ENCODE data around the gene CHADL. TPM values are rescaled to one million over a fixed set of nuclear protein-coding genes. Genes with fewer than 3 reads are reported as not detected.

CHADL gene
- total RNA-seq, 1 donor: 0.43 TPM

DNA sequence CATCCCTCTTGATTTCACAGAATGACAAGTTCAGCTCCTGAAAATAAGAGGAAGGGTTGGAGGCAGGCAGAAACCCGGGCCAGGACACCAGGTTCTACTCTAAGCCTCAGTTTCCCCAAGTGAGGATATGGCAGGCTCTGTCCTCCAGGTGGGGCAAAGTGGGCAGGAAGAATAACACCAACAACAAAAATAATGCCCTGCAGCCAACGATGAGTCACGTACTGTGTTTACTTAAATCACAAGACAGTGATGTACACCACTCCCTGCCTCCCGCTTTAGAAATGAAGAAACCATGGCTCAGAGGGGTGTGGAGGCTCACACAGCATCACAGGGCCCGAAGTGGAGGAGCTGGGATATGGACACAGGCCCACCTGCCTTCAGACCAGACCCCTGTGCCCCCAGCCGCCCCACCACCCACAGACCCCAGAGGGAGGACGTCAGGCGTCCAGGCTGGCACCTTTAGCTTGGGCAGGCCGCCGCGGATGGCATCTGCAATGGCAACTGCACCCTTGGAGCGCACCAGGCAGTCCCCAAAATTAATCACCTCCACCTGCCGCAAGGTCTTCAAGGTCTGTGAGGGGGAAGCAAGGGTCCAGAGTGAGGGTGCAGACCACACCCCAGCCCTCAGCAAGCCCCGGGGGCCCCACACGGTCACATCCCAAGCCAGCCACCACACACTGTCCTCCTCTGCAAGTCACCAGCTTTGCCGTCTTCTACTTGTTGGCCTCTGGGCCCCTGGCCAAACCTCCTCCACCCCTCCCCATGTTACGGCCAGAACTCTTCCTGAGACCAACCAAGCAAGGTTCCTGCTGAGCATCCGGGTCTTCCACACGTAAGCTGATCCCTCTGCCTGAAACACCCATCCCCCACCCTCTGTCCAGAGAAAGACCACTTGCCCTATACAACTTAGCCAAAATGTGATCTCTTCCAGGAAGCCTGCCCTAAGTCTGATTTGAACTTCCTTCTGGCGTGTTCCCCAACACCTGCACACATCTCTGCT is 15.8 kb upstream of the CHADL start:
- H3K4me3 ChIP-seq (ENCODE audit: low read depth, low read length): no peak overlapping the region
- TF ChIP-seq, protein P1, sequence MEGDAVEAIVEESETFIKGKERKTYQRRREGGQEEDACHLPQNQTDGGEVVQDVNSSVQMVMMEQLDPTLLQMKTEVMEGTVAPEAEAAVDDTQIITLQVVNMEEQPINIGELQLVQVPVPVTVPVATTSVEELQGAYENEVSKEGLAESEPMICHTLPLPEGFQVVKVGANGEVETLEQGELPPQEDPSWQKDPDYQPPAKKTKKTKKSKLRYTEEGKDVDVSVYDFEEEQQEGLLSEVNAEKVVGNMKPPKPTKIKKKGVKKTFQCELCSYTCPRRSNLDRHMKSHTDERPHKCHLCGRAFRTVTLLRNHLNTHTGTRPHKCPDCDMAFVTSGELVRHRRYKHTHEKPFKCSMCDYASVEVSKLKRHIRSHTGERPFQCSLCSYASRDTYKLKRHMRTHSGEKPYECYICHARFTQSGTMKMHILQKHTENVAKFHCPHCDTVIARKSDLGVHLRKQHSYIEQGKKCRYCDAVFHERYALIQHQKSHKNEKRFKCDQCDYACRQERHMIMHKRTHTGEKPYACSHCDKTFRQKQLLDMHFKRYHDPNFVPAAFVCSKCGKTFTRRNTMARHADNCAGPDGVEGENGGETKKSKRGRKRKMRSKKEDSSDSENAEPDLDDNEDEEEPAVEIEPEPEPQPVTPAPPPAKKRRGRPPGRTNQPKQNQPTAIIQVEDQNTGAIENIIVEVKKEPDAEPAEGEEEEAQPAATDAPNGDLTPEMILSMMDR (IDR thresholded peaks at IDR 0.05; ENCODE audit: insufficient read depth, low read depth, low read length): peak; percentile 39
- DNase-seq (ENCODE audit: low read depth): peak; percentile 87

DNA sequence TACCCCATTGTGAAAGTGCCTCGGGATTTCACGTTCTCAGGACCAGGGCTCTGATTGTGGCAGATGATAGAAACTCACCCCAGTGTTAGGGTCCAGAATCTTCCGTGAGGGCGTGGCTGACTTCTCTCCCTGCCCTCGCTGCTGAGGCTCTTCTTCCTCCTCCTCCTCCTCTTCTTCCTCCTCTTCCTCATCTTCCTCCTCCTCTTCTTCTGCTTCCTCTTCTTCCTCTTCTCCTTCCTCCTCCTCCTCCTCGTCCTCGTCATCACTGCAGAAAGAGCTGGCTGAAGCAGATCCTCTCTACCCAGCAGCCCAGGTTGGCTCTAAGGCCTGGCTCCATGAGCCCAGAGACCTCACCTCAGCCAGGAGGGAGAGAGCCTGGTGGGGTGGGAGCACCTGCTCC is 13.5 kb upstream of the CHADL start:
- TF ChIP-seq, protein P1 (IDR thresholded peaks at IDR 0.05; ENCODE audit: insufficient read depth, low read depth, low read length): no peak
- no peak overlapping the region for H3K4me3 ChIP-seq (ENCODE audit: low read depth, low read length)
- no peak for DNase-seq (ENCODE audit: low read depth)

DNA sequence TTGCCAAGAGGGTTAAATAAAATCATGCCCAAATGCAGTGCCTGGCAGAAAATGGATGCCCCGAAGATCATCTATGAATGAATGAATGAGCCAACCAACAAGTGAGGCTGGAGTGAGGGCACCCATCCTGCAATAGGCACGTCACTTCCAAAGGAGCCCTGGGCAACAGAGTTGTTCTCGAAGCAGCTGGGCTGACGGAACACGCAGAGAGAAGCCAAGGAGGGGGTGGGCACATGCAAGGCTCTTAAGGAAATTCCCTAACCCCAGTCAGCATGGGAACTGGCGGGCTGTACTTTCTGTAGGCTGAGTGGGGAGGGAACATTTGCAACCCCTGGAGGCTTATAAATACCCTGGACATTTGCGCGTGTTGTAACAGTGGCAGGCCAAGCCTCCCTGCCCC is 11.6 kb upstream of the CHADL start:
- TF ChIP-seq, protein P1 (IDR thresholded peaks at IDR 0.05; ENCODE audit: insufficient read depth, low read depth, low read length): no peak
- H3K4me3 ChIP-seq (ENCODE audit: low read depth, low read length): no peak overlapping the region
- DNase-seq (ENCODE audit: low read depth): no peak

DNA sequence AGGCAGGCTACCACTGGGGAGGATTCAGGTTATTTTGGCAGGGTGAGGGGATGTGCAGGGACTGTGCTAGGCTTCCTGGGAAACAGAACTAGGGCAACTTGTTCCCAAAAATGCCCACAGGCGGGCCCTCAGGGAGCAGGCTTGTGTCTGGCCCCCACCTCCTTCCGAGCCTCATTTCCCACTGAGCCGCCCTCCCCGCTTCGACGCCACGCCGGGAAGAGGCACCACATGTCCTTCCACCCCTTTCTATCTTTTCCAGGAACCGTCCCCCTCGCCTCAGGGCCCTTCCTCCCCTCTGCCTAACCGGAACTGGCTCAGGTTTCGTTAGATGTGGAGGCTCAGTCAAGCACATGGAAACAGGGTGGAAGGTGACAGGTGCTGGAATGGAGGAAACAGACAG is 9.4 kb upstream of the CHADL start:
- no peak overlapping the region for H3K4me3 ChIP-seq (ENCODE audit: low read depth, low read length)
- TF ChIP-seq, protein P1 (IDR thresholded peaks at IDR 0.05; ENCODE audit: insufficient read depth, low read depth, low read length): no peak
- no peak for DNase-seq (ENCODE audit: low read depth)

DNA sequence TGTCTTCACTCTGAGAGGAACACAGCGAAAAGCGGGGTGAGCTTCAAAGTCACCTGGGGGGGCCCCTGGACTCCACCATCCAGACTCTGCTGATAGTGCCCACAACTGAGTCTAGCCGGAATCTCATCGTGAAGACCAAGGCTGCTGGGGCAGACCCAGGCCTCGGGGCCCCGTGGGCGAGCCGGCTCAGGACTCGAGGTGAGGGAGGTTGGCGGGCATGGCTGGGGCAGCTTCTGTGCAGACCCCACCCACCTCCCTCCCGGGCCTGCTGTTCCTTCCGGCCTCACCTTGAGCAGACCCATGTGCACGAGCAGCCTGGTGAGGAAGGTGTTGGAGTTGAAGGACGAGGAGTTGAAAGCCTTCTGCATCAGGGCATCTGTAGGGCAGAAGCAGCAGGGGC is 8.7 kb upstream of the CHADL start:
- TF ChIP-seq, protein P1 (IDR thresholded peaks at IDR 0.05; ENCODE audit: insufficient read depth, low read depth, low read length): no peak
- DNase-seq (ENCODE audit: low read depth): no peak
- no peak overlapping the region for H3K4me3 ChIP-seq (ENCODE audit: low read depth, low read length)

DNA sequence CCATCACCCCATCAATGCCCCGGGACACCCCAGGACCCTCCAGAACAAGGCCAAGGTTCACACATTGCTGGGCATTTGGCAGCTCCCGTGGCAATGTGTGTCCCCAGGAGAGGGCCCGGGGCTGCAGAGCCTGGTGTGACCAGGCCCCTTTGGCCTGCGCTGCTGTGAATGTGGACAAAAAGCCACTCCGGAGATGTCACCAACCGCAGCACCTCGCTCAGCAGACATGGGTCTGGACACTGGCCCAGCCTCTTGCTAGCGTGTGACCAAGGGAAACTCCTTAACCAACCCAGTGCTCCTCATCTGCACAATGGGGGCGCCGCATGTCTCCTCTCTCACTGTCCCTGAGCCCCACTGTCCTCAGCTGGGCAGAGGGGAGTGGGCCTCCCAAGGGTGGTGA is 8.0 kb upstream of the CHADL start:
- H3K4me3 ChIP-seq (ENCODE audit: low read depth, low read length): no peak overlapping the region
- TF ChIP-seq, protein P1 (IDR thresholded peaks at IDR 0.05; ENCODE audit: insufficient read depth, low read depth, low read length): no peak
- no peak for DNase-seq (ENCODE audit: low read depth)
